RKO (cell line): ENCODE measurements around the gene ULBP2.
A peak's percentile ranks its signal among the peaks of the same experiment; 100 is the strongest.
"Not testable (repeated sequence)": the region's sequence is repeated elsewhere in the genome, so short reads cannot be mapped to it uniquely, and the experiment has no call there.

Source experiments
- DNase-seq: peaks from one replicate; pipeline ENCODE4 v3.0.0-alpha.2; 2016; ENCODE audit warnings: low spot score

ULBP2 gene

DNA sequence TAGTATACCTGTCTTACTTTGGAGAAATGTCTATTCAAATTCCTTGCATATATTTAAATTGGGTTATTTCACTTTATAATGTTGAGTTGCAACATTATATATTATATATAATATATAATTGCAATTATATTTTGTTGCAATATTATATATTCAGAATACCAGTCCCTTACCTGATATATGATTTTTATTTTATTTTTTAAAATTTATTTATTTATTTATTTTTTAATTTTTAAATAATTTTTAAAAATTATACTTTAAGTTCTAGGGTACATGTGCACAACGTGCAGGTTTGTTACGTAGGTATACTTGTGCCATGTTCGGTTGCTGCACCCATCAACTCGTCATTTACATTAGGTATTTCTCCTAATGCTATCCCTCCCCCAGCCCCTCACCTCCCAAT lies 14.8 kb upstream of the ULBP2 start:
- DNase-seq, result not testable (repeated sequence)

DNA sequence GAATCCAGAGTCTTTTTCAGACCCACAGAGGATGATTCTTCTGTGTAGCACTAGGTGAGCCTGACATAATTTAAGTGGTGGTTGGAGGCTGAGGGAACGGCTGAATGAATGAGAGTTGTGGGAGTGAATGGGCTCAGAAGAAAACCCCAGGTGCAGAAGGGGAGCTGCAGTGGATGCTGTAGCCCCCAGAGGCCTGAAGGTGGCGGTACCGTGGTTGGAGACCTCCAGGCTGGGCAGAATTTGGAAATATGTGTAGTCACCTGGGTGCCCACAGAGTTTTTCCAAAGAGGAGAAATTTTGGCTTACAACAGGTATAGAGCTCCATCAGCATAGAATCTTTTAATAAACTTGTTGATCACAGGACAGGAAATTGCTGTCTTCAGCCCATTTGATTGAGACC lies 12.4 kb upstream of the ULBP2 start:
- no peak for DNase-seq

DNA sequence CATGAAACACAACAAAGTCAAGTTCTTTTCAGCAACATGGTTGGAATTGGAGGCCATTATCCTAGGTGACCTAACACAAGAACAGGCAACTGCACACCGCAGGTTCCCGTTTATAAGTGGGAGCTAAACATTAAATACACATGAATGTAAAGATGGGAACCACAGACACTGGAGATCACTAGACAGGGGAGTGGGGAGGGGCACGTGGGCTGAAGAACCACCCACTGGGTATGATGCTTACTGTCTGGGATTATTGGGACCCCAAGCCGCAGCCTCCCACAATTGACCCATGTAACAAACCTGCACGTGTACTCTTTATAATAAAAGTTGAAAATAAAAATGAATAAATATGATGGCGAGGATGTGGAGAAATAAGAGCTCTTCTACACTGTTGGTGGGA lies 10.3 kb upstream of the ULBP2 start:
- no peak for DNase-seq

DNA sequence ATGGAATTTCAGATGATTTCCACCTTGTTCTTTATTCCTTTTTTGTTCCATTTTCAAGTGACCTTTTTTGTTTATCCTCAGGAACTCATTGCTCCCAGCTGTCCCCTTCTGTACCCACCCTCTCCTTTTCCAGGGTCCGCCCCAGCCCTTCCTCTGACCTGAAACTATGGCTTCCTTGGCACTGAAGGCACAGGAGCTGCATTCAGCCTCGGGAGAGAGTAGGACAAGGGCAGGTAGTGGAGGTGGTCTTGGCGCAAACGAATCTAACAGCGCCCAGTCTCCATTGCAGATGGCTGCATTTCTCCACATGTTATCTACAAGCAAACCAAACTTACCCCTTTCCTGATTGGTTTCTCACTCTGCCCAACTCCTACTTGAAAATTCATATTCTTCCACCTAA lies 8.8 kb upstream of the ULBP2 start:
- no peak for DNase-seq

DNA sequence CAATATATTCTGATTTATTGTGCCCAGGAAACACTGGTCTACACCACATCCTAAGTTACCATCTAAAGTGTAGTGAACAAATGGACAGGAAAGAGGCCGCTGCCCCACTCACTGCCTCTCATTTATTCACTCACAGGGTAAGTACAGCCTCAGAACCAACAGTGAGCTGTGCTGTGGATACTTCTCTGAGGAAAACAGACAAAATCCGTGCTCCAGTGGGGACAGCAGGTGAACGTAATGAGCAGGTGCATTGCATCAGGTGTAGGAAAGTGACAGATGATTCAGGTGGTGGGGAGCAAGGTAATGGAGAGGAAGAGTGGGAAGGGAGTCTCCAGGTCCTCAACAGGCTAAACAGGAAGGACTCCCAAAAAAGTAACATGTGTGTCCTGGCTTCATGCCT lies 8.4 kb upstream of the ULBP2 start:
- DNase-seq, result no peak

DNA sequence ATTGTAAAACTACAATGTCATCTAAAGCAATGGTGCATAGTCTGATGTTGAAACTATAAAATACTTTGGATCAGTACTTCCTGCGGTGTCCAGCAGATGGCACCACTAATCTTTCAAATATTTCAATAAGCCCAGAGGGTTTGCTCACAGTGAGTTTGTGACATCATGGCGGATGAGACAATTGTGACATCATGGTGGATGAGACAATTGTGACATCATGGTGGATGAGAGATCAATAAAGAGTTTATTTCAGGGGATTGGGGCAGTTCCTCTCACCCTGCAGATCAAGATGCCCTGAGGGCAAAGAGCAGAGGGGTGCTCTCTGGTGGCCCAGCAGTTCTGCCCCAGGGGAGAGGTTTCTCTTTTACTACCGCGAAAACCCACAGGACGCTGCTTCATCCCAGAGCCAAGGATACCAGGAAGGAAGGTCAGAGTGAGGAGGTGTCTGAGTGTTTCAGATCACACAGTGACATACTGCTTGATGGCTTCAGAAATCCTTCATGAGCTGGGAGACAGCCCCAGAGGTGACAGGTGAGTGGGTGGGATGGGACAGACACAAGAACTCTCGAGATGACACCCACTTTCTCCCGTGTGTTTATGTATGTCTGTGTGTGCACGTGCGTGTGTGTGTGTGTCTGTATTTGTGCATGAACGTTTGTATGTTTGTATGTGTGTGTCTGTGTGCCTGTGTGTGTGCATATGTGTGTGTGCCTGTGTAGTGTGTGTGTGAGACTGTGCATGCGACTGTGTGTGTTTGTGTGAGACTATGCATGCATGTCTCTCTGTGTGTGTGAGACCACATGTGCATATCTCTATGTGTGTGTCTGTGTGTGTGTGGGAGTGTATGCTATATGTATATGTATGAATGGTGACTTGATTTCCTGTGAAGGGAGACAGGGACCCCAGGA lies 7.3 kb upstream of the ULBP2 start:
- DNase-seq, result peak; percentile 85

DNA sequence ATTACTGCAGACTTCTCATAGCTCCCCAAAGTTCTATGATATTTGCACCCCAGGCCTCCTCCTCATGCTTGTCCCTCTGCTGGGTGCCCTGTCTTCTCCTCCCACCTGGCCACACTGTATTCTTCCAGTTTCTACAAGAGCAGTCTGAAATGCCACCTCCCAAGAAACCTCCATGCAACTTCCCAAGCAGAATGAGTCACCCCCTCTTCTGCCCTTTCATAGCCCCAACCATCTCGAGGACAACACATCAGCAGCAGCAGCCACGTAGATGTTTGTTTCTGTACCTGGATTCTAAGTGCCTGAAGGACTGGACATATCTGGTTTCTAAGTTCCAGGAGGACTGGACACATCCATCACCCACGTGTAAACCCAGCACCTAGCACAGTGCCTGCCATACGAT lies 6.6 kb upstream of the ULBP2 start:
- DNase-seq, result peak; percentile 38

DNA sequence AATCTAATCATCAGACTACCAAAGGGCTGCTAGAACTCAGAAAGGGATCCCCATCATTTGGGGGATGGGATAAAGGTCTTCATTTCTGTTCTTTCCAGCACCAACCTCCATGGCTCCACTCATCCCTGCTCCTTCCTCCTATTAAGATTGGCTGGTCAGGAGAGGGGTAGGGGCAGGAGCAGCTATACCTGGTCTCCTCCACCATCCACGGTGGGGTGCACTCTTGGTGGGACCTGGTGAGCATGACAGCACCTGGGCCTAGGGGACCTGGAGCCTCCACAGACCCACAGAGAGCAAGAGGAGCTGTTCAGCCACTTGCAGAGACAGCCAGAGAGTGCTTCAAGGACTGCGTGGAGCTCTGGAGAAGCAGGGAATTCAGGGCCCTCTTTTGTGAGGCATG lies 6.1 kb upstream of the ULBP2 start:
- no peak for DNase-seq

DNA sequence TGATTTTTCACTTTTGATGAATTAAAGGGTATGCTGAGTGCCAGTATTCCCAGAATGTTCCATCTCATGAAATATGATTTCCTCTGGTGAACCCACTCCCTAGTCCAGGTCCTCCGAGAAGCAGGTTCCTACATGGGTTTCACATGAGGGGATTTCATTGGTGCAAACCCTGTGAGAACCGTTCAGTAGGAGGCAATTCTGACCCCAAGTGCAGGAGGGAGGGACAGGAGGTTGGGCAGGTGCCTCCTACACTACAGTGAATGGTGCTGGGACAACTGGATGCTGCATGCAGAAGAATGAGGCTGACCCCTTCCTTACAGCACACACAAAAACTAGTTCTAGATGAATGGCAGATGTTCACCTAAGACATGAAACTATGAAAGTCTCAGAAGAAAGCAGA lies 5.1 kb upstream of the ULBP2 start:
- no peak for DNase-seq

DNA sequence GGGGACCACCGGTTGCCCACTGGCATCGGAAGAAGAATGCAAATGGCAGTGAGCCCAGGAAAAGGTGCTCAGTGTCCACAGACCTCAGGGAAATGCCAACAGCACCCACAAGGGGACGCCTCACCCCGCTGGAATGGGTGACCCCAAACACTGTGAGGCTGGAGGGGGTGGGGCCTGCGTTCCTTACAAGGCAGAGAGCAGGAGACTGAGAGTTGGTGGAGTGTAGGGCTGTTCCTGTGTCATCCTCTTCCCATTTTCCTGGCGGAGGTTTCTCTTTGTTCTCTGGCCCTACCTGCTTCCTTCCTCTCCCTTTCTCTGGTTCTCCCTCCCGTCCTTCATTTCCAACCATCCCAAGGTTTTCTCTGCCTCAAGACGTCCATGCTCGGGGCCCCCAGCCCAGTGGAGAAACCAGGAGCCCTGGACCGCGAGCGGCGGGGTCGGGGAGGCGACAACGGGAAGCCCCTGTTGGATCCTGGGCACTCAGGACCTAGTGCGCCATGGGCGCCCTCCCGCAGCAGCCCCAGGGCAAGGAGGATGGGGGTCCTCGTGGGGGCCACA lies 3.7 kb upstream of the ULBP2 start:
- peak; percentile 21 for DNase-seq

DNA sequence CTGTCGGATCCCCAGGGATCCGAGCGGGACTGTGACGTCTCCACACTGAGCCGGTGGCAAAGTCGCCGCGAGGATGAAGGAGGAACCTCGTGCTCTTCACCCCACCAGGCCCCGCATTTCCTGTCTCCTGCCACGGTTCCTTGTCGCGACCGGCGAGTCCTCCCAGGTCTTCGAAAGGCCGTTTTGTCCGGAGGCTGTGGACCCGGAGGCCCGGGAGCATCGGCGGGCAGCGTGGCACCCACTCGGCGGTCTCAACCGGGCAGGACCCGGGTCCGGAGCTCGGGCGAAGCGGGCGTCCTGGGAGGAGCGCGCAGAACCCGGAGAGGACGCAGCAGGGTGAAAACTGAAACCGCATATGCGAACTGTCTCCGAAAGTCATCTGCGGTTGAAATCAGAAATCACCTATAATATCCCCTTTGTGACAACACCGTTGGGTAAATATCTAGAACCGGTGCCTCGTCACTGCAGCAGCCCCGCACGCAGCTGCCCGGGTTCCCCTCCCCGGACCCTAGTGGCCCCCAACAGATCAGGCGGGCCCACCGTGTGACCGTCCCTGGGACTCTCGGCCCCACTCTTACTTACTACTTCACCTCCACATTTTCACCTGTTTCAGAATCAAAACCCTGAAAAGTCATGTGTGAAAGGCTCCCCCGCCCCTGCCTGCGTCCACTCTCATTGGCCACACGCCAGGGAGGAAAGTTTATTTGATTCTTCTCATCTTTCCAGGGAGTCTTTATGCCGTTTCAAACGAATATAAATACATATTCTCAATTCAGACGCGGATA lies 3.1 kb upstream of the ULBP2 start:
- peak; percentile 53 for DNase-seq

DNA sequence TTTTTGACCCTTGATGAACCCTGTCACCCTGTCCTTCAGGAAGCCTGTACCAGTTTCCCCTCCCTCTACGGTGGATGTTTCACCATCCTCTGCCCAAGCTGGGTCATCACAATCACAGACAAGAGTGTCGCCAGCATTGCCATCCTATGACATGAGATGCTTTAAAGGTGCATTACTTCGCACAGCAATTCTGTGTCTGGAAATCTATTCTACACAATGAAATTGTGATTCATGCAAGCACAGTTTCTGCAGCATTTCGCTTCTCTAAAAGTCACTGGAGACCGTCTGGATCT lies 2.5 kb upstream of the ULBP2 start:
- DNase-seq, result no peak

DNA sequence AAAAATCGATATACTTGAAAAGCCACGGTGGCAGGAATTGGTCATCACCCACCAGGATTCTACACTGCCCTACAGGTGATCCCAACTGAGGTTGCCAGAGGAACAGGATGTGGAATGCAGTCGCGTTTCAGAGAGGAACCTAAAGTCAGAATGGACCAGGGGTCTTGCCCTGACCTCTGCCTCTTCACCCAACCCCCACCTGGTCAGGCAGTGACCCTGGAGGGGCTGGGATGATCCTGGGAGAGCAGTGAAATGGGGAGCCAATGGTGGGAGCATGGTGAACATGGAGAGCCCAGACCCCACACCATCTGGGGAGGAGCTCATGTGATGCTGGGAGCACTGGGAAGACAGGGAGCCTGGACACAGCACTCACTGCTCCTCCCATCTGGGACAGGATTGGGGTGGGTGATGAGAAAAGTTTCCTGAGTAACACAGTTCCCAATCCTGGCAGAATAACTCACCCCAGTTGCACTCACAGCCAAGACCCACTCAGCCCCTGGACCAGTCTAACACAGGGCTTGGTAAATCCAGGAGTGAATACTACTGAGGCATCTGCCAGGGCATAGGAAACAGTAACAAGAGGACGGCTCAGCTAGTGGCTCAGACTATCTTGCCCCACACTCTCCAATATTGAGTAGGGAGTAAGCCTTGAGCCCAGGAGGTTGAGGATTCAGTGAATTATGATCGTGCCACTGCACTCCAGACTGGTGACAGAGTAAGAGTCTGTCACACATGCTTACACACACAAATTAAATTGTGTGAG lies 1.7 kb upstream of the ULBP2 start:
- DNase-seq, result no peak

DNA sequence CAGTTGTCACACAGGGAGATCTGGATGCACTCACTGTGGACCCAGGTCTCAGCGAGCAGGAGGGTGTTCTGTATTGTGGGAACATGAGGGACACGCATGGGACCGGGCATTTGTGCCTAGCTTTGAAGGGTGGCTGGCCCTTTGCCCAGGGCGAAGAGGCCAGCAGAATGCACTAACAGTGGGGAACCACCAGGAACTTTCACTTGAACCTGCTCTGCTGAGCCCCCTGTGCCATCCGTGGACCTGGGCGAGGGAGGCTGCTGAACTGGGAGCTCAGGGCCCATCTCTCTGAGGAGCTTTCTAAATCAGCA lies 1.2 kb upstream of the ULBP2 start:
- no peak for DNase-seq

DNA sequence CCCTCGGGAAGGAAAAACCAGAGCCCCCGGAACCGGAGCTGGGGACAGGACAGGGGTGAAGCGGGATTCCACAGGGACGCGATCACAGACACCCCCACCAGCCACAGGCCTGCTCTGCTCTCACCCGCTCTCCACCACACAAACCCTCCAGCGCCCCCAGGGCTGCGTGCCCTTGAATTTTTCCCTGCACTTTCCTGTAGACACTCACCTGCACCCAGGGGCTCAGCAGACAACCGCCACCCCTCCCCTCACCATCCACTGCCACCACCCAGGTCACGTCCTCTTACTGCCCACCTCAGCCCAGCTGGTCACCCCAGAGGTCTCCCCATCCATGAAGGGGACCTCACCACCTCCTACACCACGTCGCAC lies 631 bp downstream of the ULBP2 start:
- peak; percentile 27 for DNase-seq

DNA sequence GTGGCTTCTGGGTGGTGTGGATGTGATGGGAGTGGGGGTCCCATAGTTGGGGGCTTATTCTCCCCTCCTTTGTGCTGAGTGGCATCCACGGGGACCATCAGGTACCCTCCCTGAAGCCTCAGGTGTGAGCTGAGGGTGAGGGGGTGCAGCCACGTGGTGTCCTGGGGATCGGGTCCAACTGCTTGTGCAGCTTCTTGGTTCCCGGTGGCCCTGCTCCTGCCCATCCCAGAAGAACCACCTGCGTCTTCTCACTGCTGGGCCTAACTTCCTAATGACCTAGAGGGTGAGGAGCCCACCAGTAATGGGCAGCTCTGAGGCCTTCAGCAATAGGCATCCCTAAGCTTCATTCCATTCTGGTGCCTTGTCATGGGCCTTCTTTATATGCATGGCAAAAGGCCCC lies 1.5 kb downstream of the ULBP2 start:
- not testable (repeated sequence) for DNase-seq

DNA sequence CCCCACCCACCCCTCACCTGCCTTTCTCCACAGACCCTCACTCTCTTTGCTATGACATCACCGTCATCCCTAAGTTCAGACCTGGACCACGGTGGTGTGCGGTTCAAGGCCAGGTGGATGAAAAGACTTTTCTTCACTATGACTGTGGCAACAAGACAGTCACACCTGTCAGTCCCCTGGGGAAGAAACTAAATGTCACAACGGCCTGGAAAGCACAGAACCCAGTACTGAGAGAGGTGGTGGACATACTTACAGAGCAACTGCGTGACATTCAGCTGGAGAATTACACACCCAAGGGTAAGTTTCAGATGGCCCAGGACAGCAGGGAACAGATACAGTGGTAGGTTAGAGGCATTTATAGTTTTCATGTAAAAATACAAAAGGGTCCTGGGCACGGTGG lies 3.5 kb downstream of the ULBP2 start:
- DNase-seq, result not testable (repeated sequence)

DNA sequence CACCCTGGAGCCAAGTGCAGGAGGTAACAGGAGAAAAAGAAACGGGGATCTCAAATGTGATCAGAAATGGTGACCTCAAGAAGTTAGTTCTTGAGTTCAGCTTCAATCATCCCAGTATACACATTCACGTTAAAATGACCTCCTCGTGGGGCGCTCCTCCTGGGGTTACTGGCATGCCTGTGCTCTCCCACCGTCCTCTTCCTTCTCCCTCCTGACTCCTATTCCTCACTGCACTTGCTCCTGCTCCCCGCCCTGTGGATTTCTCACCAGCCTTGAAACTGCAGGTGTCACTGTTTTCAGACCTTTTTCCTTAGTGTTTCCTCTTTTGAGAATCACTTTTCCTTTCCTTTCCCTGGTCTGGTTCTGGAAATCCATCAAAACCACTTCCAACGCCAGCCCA lies 4.8 kb downstream of the ULBP2 start:
- not testable (repeated sequence) for DNase-seq

DNA sequence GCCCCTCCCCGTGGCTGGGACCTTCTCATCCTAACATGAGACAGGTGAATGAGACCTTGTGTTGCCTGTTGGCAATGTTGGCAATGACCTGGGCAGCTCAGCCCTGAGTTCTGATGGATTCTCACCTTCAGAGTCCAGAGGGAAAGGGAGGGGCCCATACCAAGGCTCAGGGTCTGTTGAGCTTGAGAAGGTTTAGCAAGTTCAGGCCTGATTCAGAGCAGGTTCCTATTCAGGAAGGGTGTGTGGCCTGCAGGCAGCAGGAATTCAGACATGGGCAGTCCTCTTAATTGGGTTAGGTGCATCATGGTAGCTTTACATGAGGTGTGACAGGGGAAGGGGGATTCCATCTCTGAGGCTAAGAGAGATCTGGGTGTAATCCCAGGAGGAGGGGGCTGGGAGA lies 5.7 kb downstream of the ULBP2 start:
- not testable (repeated sequence) for DNase-seq

DNA sequence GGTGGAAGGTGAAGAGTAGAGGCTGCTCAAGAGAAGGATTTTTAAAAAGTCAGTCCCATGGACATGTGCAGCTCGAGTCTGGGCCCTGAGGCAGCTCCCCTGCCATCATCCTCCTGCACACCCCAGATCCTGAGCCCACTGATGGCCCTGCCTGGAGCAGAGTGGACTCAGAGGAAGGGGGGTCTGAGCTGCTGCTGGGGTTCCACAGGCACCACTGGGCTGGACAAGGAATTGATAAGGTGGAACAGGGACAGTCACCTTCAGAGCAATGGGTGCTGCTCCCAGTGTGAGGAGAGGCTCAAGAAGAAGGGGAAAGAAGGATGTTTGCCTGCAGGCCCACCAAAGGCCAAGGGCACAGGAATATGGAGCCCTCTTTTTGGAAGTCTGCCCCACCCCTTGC lies 6.2 kb downstream of the ULBP2 start:
- DNase-seq, result no peak

DNA sequence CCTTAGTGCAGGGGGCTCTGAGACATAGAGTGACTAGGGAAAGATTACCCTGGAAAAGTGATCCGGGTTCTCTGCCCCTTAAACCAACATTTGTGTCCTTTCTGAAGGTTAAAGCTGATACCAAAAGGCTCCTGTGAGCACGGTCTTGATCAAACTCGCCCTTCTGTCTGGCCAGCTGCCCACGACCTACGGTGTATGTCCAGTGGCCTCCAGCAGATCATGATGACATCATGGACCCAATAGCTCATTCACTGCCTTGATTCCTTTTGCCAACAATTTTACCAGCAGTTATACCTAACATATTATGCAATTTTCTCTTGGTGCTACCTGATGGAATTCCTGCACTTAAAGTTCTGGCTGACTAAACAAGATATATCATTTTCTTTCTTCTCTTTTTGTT lies 6.8 kb downstream of the ULBP2 start:
- no peak for DNase-seq

DNA sequence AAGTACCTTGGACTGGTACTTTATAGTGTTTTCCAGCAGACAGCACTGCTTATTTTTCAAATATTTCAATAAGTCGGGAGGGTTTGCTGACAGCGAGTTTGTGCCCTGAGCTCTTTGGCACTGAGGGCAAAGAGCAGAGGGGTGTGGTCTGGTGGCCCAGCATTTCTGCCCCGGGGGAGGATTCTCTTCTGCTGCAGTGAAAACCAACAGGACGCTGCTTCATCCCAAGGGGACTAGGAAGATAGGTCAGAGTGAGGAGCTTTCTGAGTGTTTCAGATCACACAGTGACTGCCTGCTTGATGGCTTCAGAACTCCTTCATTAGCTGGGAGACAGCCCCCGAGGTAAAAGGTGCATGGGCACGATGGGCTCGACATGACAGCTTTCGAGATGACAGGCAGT lies 8.6 kb downstream of the ULBP2 start:
- DNase-seq, result no peak

DNA sequence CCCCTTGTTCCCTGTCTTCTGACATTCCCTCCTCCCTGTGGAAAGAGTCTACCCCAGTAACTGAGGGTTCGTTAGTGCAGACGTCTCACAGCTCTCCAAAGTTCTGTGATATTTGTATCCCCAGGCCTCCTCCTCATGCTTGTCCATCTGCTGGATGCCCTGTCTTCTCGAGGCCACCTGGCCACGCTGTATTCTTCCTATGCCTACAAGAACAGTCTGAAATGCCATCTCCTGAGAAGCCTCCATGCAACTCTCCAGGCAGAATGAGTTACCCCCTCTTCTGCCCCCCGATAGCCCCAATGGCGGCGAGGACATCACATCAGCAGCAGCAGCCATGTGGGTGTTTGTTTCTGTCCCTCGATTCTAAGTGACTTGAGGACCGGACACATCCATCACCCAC lies 9.3 kb downstream of the ULBP2 start:
- no peak for DNase-seq
